Esophagus squamous epithelium (tissue), 4 donors: Measurements from ENCODE around the gene ASB5.

Experiments
- CTCF ChIP-seq, 6 experiments: fragments of 450-650 bp in 4 of 6; fragments of 200-600 bp in 2 of 6; sonication (generic) in 2 of 6; IDR thresholded peaks; one replicate each; pipeline ENCODE4 v1.5.1; 2016 to 2019; ENCODE audit warnings: antibody characterized with exemption in 6 of 6, mild to moderate bottlenecking in 4 of 6, moderate library complexity in 4 of 6
- POLR2A ChIP-seq, 4 donors: fragments of 450-650 bp; IDR thresholded peaks; one replicate each; pipeline ENCODE4 v1.6.1; 2017; ENCODE audit warnings: antibody characterized with exemption in 4 of 4, mild to moderate bottlenecking in 4 of 4, moderate library complexity in 3 of 4

- no peak for TF ChIP-seq CTCF (IDR thresholded peaks at IDR 0.05)
- no peak for TF ChIP-seq POLR2A (IDR thresholded peaks at IDR 0.05)
Measured at GRCh38 chr4:176300565-176300964, 31.5 kb upstream of the ASB5 start.
